ENCODE measurements around the gene KHDC4. TPM values are rescaled to one million over a fixed set of nuclear protein-coding genes. Genes with fewer than 3 reads are reported as not detected.

Gene KHDC4
- total RNA-seq (33.2 and 40.3 TPM in 2 replicates), polyA plus RNA-seq (15.7 and 28.0 TPM in 2 replicates)

DNA sequence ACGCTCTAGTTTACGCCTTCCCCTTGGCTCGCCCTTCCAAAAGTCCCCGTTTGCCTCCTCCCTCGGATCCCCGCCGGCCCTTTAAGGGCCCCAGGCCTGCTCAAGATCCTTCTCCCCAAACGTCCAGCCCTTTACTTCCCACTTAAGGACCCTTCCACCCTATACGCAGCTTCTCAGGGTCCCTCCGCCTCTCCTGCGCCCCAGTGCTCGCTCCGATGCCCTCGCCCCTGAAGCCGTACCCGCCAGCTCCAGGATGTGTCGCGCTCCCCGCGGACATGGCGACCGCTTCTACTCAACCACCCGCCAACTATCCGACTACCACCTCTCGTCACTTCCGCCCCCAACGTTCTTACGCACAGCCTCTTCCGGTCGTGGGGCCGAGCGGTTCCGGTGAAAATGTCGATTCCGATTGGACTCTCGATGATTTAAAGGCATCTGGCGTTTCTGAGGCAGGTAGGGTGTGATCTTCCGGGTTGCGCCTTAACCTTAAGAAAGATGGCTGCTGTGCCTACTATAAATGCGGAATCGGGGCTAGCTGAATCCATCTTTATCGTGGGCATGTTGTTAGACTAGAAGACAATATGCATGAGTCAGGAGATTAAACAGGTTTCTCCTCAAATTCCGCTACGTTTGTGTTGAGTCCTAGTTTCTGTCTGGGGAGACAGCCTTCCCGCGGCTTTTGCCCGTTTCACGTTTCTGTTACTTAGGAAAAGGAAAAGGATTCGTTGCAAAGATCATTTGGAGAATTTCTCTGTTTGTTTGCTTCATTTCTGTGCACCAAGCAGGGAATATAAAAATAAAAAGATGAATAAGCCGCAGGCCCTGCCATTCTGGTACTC, at the start of gene KHDC4:
Gene KHDC4 (minus strand): TSS at position 317 of the 839 bp plus-strand sequence. CDS start 40 bp downstream, at position 277.
- peak; percentile 98 for DNase-seq (ENCODE audit: low spot score)
- Histone ChIP-seq H3K79me2 (peaks cover 48% of the 10 kb centered on the region), H3K4me2 (peak within 1 kb of the TSS; percentile 95), H2AFZ (peak within 1 kb of the TSS; percentile 57), H4K20me1 (ENCODE audit: insufficient read depth, poor library complexity, severe bottlenecking) (peaks cover 34% of the 10 kb centered on the region), H3K9me2 (replicated peaks; ENCODE audit: insufficient read depth) (no peaks in the 10 kb centered on the region), H3K36me3 (replicated peaks; ENCODE audit: insufficient read depth, low read depth) (peaks cover 6% of the 10 kb centered on the region), H3K27ac (peak within 1 kb of the TSS; percentile 90), H3K4me1 (ENCODE audit: insufficient read depth) (peaks cover 26% of the 10 kb centered on the region), H3K4me3 (peak within 1 kb of the TSS; percentile 85), H3K27me3 (no peaks in the 10 kb centered on the region), H3K9me3 (ENCODE audit: low read depth) (no peaks in the 10 kb centered on the region)
- WGBS (ENCODE audit: low lambda C conversion rate, missing lambda C conversion rate) = 2% methylated on average over 50 of the region's 50 CpGs
- TF ChIP-seq EZH2phosphoT487 (IDR thresholded peaks at IDR 0.05; ENCODE audit: low read depth, severe bottlenecking, unreplicated experiment) (no peak), EZH2 (IDR thresholded peaks at IDR 0.05; ENCODE audit: borderline replicate concordance) (no peak)

DNA sequence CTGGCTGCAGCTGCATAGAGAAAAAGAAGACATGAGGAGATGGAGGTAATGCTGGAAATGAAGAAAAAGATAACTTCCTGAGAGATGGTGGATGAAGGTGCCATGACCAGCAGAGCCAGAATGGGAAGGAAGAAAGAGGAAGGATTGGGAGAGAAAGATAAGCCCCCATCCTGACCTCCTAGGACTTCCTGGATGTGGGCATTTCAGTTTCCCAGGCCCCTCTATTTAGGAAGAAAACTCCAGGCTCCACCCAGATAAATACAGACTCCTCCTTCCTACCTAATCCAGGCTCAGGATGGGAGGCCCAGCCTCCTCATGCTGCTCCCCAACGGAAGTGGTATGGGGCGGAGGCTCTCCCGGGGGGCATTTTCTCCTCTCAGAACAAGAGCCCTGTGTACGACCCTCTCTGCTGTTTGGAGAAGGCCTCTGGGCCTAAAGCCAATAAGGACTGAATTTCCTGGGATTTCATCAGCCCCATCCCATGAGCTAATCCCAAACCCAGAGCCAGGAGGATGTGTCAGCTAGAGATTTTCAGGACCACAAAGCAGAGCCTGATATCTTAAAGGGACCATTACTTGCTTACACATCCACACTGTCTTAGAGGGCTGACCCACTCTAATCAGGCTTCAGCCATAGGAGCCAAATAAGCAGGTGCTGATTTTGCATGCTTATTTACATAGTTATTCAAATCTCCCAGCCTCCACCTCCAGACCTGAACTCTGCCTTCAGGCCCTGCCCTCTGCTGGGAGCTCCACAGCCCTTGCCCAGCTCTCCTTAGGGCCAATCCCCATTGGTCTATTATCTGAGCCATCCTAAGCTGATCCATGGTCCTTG, 49.2 kb upstream of the KHDC4 start:
- Histone ChIP-seq H3K9me3 (ENCODE audit: low read depth) (no peaks in the 10 kb centered on the region), H3K4me1 (ENCODE audit: insufficient read depth) (peaks cover 25% of the 10 kb centered on the region), H4K20me1 (ENCODE audit: insufficient read depth, poor library complexity, severe bottlenecking) (no peaks in the 10 kb centered on the region), H3K27me3 (no peaks in the 10 kb centered on the region), H3K4me3 (no peak overlapping the region), H3K36me3 (replicated peaks; ENCODE audit: insufficient read depth, low read depth) (no peaks in the 10 kb centered on the region), H3K27ac (peak overlapping the region; percentile 87), H3K9me2 (replicated peaks; ENCODE audit: insufficient read depth) (no peaks in the 10 kb centered on the region), H3K79me2 (peaks cover 33% of the 10 kb centered on the region), H2AFZ (no peak overlapping the region), H3K4me2 (peak overlapping the region; percentile 82)
- peak; percentile 76 for DNase-seq (ENCODE audit: low spot score)
- WGBS (ENCODE audit: low lambda C conversion rate, missing lambda C conversion rate) = 37% methylated on average over 4 of the region's 4 CpGs
- TF ChIP-seq EZH2 (IDR thresholded peaks at IDR 0.05; ENCODE audit: borderline replicate concordance) (no peak), EZH2phosphoT487 (IDR thresholded peaks at IDR 0.05; ENCODE audit: low read depth, severe bottlenecking, unreplicated experiment) (no peak)
- TF ChIP-seq, protein P1, sequence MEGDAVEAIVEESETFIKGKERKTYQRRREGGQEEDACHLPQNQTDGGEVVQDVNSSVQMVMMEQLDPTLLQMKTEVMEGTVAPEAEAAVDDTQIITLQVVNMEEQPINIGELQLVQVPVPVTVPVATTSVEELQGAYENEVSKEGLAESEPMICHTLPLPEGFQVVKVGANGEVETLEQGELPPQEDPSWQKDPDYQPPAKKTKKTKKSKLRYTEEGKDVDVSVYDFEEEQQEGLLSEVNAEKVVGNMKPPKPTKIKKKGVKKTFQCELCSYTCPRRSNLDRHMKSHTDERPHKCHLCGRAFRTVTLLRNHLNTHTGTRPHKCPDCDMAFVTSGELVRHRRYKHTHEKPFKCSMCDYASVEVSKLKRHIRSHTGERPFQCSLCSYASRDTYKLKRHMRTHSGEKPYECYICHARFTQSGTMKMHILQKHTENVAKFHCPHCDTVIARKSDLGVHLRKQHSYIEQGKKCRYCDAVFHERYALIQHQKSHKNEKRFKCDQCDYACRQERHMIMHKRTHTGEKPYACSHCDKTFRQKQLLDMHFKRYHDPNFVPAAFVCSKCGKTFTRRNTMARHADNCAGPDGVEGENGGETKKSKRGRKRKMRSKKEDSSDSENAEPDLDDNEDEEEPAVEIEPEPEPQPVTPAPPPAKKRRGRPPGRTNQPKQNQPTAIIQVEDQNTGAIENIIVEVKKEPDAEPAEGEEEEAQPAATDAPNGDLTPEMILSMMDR (IDR thresholded peaks at IDR 0.05; ENCODE audit: poor library complexity) = no peak

DNA sequence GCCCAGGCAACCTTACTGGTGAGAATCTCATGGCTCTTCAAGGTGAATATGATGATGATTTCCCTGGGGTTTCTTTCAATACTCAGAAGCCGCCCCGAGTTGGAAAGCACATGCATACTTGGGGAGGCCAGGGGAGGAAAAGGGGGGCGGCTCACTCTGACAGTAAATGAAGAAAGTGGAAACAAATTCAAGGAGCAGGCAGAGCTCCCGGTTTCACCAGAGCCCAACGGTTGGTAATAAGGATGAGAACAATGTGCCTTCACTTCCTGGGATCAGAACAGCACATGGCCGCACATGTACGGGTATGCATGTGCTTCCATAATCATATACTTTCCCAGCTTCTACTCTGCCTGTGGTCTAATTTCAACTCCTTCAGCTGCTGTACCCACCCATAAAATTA, 47.9 kb upstream of the KHDC4 start:
- H3K9me2 ChIP-seq (replicated peaks; ENCODE audit: insufficient read depth) = no peaks in the 10 kb centered on the region
- peaks cover 29% of the 10 kb centered on the region for H3K4me1 ChIP-seq (ENCODE audit: insufficient read depth)
- no peak overlapping the region for H2AFZ ChIP-seq
- no peaks in the 10 kb centered on the region for H3K36me3 ChIP-seq (replicated peaks; ENCODE audit: insufficient read depth, low read depth)
- H3K4me2 ChIP-seq = peak overlapping the region; percentile 82
- no peaks in the 10 kb centered on the region for H3K9me3 ChIP-seq (ENCODE audit: low read depth)
- DNase-seq (ENCODE audit: low spot score) = no peak
- no peaks in the 10 kb centered on the region for H3K27me3 ChIP-seq
- peak overlapping the region; percentile 87 for H3K27ac ChIP-seq
- H4K20me1 ChIP-seq (ENCODE audit: insufficient read depth, poor library complexity, severe bottlenecking) = no peaks in the 10 kb centered on the region
- H3K79me2 ChIP-seq = peaks cover 46% of the 10 kb centered on the region
- WGBS (ENCODE audit: low lambda C conversion rate, missing lambda C conversion rate) = 90% methylated on average over 7 of the region's 7 CpGs
- H3K4me3 ChIP-seq = no peak overlapping the region
- TF ChIP-seq EZH2 (IDR thresholded peaks at IDR 0.05; ENCODE audit: borderline replicate concordance) = no peak
- TF ChIP-seq, protein P1 (IDR thresholded peaks at IDR 0.05; ENCODE audit: poor library complexity) = no peak
- TF ChIP-seq EZH2phosphoT487 (IDR thresholded peaks at IDR 0.05; ENCODE audit: low read depth, severe bottlenecking, unreplicated experiment) = no peak

Data from hepatocyte (in vitro differentiated cells).